NCI-H146 (cell line): ENCODE results near the gene ZNF778.
"Not testable (repeated sequence)": the region's sequence is repeated elsewhere in the genome, so short reads cannot be mapped to it uniquely, and the experiment has no call there.

Experiments used
- DNase-seq: peaks from one replicate; lab custom pipeline; 2025; lab: John Stamatoyannopoulos, UW

Gene ZNF778

GRCh38 chr16:89183463-89183862 lies 34.0 kb upstream of the ZNF778 start:
- DNase-seq, result no peak

- DNase-seq, result no peak
These were observed 33.4 kb upstream of the ZNF778 start for GRCh38 chr16:89183975-89184676.

- no peak for DNase-seq
These were observed 32.9 kb upstream of the ZNF778 start for GRCh38 chr16:89184677-89184932.

- no peak for DNase-seq
These were observed 32.3 kb upstream of the ZNF778 start for GRCh38 chr16:89184933-89185794.

- DNase-seq, result not testable (repeated sequence)
These were observed 31.5 kb upstream of the ZNF778 start for GRCh38 chr16:89185887-89186592.

GRCh38 chr16:89186593-89187031 lies 30.9 kb upstream of the ZNF778 start:
- not testable (repeated sequence) for DNase-seq

GRCh38 chr16:89187032-89187769 lies 30.3 kb upstream of the ZNF778 start:
- DNase-seq, result peak; percentile 42

- DNase-seq, result no peak
These were observed 29.6 kb upstream of the ZNF778 start for GRCh38 chr16:89187770-89188392.

- not testable (repeated sequence) for DNase-seq
These were observed 28.8 kb upstream of the ZNF778 start for GRCh38 chr16:89188471-89189357.

- DNase-seq, result no peak
These were observed 28.0 kb upstream of the ZNF778 start for GRCh38 chr16:89189358-89190025.

- DNase-seq, result no peak
These were observed 27.1 kb upstream of the ZNF778 start for GRCh38 chr16:89190150-89190958.

GRCh38 chr16:89191033-89191900 lies 26.2 kb upstream of the ZNF778 start:
- no peak for DNase-seq

- DNase-seq, result no peak
These were observed 25.7 kb upstream of the ZNF778 start for GRCh38 chr16:89191901-89192185.

- DNase-seq, result not testable (repeated sequence)
These were observed 25.1 kb upstream of the ZNF778 start for GRCh38 chr16:89192186-89192955.

- DNase-seq, result no peak
These were observed 24.4 kb upstream of the ZNF778 start for GRCh38 chr16:89192956-89193575.

GRCh38 chr16:89193576-89194293 lies 23.8 kb upstream of the ZNF778 start:
- no peak for DNase-seq
